ENCODE data around the gene KANSL3. TPM values are rescaled to one million over a fixed set of nuclear protein-coding genes. Genes with fewer than 3 reads are reported as not detected.

KANSL3 gene
- total RNA-seq (2022; extraction: Qiagen RNA extraction; ENCODE audit: low read depth), result 29.4 to 36.6 TPM (median 33.1 TPM) in 5 replicates

GRCh38 chr2:96638144-96639121 is at the start of gene KANSL3:
Gene KANSL3 (minus strand): TSS chr2:96638312. CDS start chr2:96637135, 1,177 bp downstream.

GRCh38 chr2:96642564-96643360 is 4.7 kb upstream of the KANSL3 start, which contains the start of gene FER1L5:
Gene FER1L5 (plus strand): TSS chr2:96642764. CDS start chr2:96642837, 73 bp downstream.

Other genes starting within 250 kb of the KANSL3 start
- 1.3 to 2.9 TPM (median 1.7 TPM) in 5 replicates for gene NEURL3, start 133.0 kb downstream of the KANSL3 start, total RNA-seq (2022; extraction: Qiagen RNA extraction; ENCODE audit: low read depth)
- gene ARID5A, start 101.6 kb downstream of the KANSL3 start, total RNA-seq (2022; extraction: Qiagen RNA extraction; ENCODE audit: low read depth), result 8.4 to 11.8 TPM (median 9.3 TPM) in 5 replicates
- gene FER1L5, start 4.5 kb upstream of the KANSL3 start, total RNA-seq (2022; extraction: Qiagen RNA extraction; ENCODE audit: low read depth), result not detected in 5 replicates
- 22.6 to 26.7 TPM (median 25.9 TPM) in 5 replicates for gene LMAN2L, start 101.8 kb upstream of the KANSL3 start, total RNA-seq (2022; extraction: Qiagen RNA extraction; ENCODE audit: low read depth)
- gene CNNM4, start 122.6 kb upstream of the KANSL3 start, total RNA-seq (2022; extraction: Qiagen RNA extraction; ENCODE audit: low read depth), result 14.7 to 21.2 TPM (median 19.4 TPM) in 5 replicates
- gene CNNM3, start 178.0 kb upstream of the KANSL3 start, total RNA-seq (2022; extraction: Qiagen RNA extraction; ENCODE audit: low read depth), result 12.6 to 17.5 TPM (median 16.3 TPM) in 5 replicates
- 1.0 to 2.9 TPM (median 1.8 TPM) in 5 replicates for gene ANKRD23, start 205.7 kb upstream of the KANSL3 start, total RNA-seq (2022; extraction: Qiagen RNA extraction; ENCODE audit: low read depth)
- 20.7 to 24.8 TPM (median 22.8 TPM) in 5 replicates for gene ANKRD39, start 219.7 kb upstream of the KANSL3 start, total RNA-seq (2022; extraction: Qiagen RNA extraction; ENCODE audit: low read depth)
- gene SEMA4C, start 231.8 kb upstream of the KANSL3 start, total RNA-seq (2022; extraction: Qiagen RNA extraction; ENCODE audit: low read depth), result 16.7 to 24.5 TPM (median 21.2 TPM) in 5 replicates

Data from A549 treated with CpdA at 1 μM for 4 hours (cell line).